Neural progenitor cell (in vitro differentiated cells): Measurements from ENCODE around the gene GABRG3. TPM values are rescaled to one million over a fixed set of nuclear protein-coding genes. Genes with fewer than 3 reads are reported as not detected.

Source experiments
- DNase-seq: peaks from one replicate; pipeline ENCODE4 v3.0.0-alpha.2; 2016; ENCODE audit warnings: low spot score
- H2AFZ ChIP-seq: fragments of 200-600 bp; sonication (generic); replicated peaks from 2 replicates; pipeline ENCODE4 v1.6.1; 2016; ENCODE audit warnings: antibody characterized with exemption
- H3F3A ChIP-seq: fragments of 200-600 bp; sonication (generic); 2 replicates; pipeline ENCODE4 v1.6.1; 2016; ENCODE audit warnings: antibody characterized with exemption, low read depth
- H3K27ac ChIP-seq: fragments of 200-600 bp; sonication (generic); 2 replicates; pipeline ENCODE4 v1.5.1; 2016; ENCODE audit warnings: mild to moderate bottlenecking
- H3K27me3 ChIP-seq: fragments of 200-600 bp; sonication (generic); 2 replicates; pipeline ENCODE4 v1.6.1; 2016; ENCODE audit warnings: mild to moderate bottlenecking, moderate library complexity
- H3K36me3 ChIP-seq: fragments of 200-600 bp; sonication (generic); 2 replicates; pipeline ENCODE4 v1.5.1; 2016
- H3K4me1 ChIP-seq: fragments of 200-600 bp; sonication (generic); 2 replicates; pipeline ENCODE4 v1.6.1; 2016; ENCODE audit warnings: mixed run types
- H3K4me2 ChIP-seq: fragments of 200-600 bp; sonication (generic); 2 replicates; pipeline ENCODE4 v1.6.1; 2016
- H3K4me3 ChIP-seq: fragments of 200-600 bp; sonication (generic); 2 replicates; pipeline ENCODE4 v1.5.1; 2016
- H3K79me2 ChIP-seq: fragments of 200-600 bp; sonication (generic); 2 replicates; pipeline ENCODE4 v1.6.1; 2016; ENCODE audit warnings: low read depth
- H3K9ac ChIP-seq: fragments of 200-600 bp; sonication (generic); 2 replicates; pipeline ENCODE4 v1.6.1; 2016
- H3K9me3 ChIP-seq: fragments of 200-600 bp; sonication (generic); 2 replicates; pipeline ENCODE4 v1.5.1; 2016; ENCODE audit warnings: low read depth
- H4K20me1 ChIP-seq: fragments of 200-600 bp; sonication (generic); 2 replicates; pipeline ENCODE4 v1.6.1; 2016; ENCODE audit warnings: low read depth
- H3K27ac Mint-ChIP-seq: 3 replicates; pipeline ENCODE4 v1.8.0; 2021; ENCODE audit warnings: mixed read lengths
- H3K27me3 Mint-ChIP-seq: 2 replicates; pipeline ENCODE4 v1.8.0; 2022; ENCODE audit warnings: low read depth, mild to moderate bottlenecking, inconsistent platforms, moderate library complexity, mixed read lengths; ENCODE audit not compliant: insufficient read depth
- H3K36me3 Mint-ChIP-seq: 3 replicates; pipeline ENCODE4 v1.8.0; 2021; ENCODE audit warnings: mixed read lengths
- H3K4me1 Mint-ChIP-seq: 3 replicates; pipeline ENCODE4 v1.8.0; 2021; ENCODE audit warnings: mixed read lengths
- H3K4me3 Mint-ChIP-seq: 3 replicates; pipeline ENCODE4 v1.8.0; 2021; ENCODE audit warnings: mild to moderate bottlenecking, moderate library complexity, mixed read lengths
- H3K9me3 Mint-ChIP-seq: 3 replicates; pipeline ENCODE4 v1.8.0; 2020; ENCODE audit warnings: mixed read lengths
- CTCF ChIP-seq: fragments of 200-600 bp; sonication (generic); IDR thresholded peaks from 2 replicates; pipeline ENCODE4 v1.5.1; 2017; ENCODE audit warnings: antibody characterized with exemption, mild to moderate bottlenecking
- EZH2 ChIP-seq: fragments of 200-600 bp; sonication (generic); IDR thresholded peaks from 2 replicates; pipeline ENCODE4 v1.6.1; 2017; ENCODE audit warnings: antibody characterized with exemption, mild to moderate bottlenecking, moderate library complexity
- EZH2phosphoT487 ChIP-seq: fragments of 200-600 bp; sonication (generic); IDR thresholded peaks from 2 replicates; pipeline ENCODE4 v1.6.1; 2017; ENCODE audit warnings: antibody characterized with exemption
- total RNA-seq: library from RNA; depleted of rRNA; stranded (reverse); fragments of >200 nt; gene quantifications from 2 replicates; pipeline ENCODE4 v1.2.3, GENCODE V29; 2015; ENCODE audit warnings: low replicate concordance

GABRG3 gene
- total RNA-seq, 1 donor from 2014 or later = 3.4 TPM

GRCh38 chr15:27564656-27565055 is 593.7 kb downstream of the GABRG3 start:
- Mint-ChIP-seq H3K4me3 (no peak overlapping the region), H3K27ac (peak overlapping the region; percentile 46), H3K9me3 (peaks cover 17% of the 10 kb centered on the region), H3K36me3 (no peaks in the 10 kb centered on the region), H3K27me3 (peaks cover 6% of the 10 kb centered on the region), H3K4me1 (peaks cover 2% of the 10 kb centered on the region)
- no peak overlapping the region for H3K27ac ChIP-seq
- H3K27me3 ChIP-seq = no peaks in the 10 kb centered on the region
- H3K79me2 ChIP-seq = no peaks in the 10 kb centered on the region
- no peaks in the 10 kb centered on the region for H3K36me3 ChIP-seq
- H3K4me3 ChIP-seq = no peak overlapping the region
- H4K20me1 ChIP-seq = no peaks in the 10 kb centered on the region
- H3K9ac ChIP-seq = no peak overlapping the region
- H3F3A ChIP-seq = no peaks in the 10 kb centered on the region
- no peak for DNase-seq
- H3K9me3 ChIP-seq = peaks cover 22% of the 10 kb centered on the region
- H3K4me2 ChIP-seq = no peak overlapping the region
- H3K4me1 ChIP-seq = no peaks in the 10 kb centered on the region
- TF ChIP-seq CTCF = no peak
- TF ChIP-seq EZH2phosphoT487 = no peak
- H2AFZ ChIP-seq = no peak overlapping the region

- no peak for TF ChIP-seq EZH2
- no peak for TF ChIP-seq EZH2phosphoT487
- TF ChIP-seq CTCF = no peak
- no peaks in the 10 kb centered on the region for H3K36me3 Mint-ChIP-seq
- Histone ChIP-seq H4K20me1 (no peaks in the 10 kb centered on the region), H3K27ac (no peak overlapping the region), H3F3A (peaks cover 9% of the 10 kb centered on the region), H3K9ac (no peak overlapping the region), H3K4me3 (no peak overlapping the region), H3K4me1 (peaks cover 10% of the 10 kb centered on the region), H3K36me3 (no peaks in the 10 kb centered on the region), H3K9me3 (no peaks in the 10 kb centered on the region), H3K79me2 (no peaks in the 10 kb centered on the region), H3K27me3 (no peaks in the 10 kb centered on the region), H2AFZ (no peak overlapping the region), H3K4me2 (no peak overlapping the region)
- peaks cover 6% of the 10 kb centered on the region for H3K27me3 Mint-ChIP-seq
- H3K4me1 Mint-ChIP-seq = peaks cover 18% of the 10 kb centered on the region
- DNase-seq = no peak
- H3K27ac Mint-ChIP-seq = no peak overlapping the region
- H3K4me3 Mint-ChIP-seq = no peak overlapping the region
- H3K9me3 Mint-ChIP-seq = no peaks in the 10 kb centered on the region
Observed at GRCh38 chr15:27570746-27571145, 599.8 kb downstream of the GABRG3 start.

- Histone ChIP-seq H3F3A (peaks cover 9% of the 10 kb centered on the region), H3K9ac (no peak overlapping the region), H3K4me2 (peak overlapping the region; percentile 25), H3K36me3 (no peaks in the 10 kb centered on the region), H4K20me1 (no peaks in the 10 kb centered on the region), H3K4me1 (peaks cover 10% of the 10 kb centered on the region), H3K4me3 (no peak overlapping the region), H3K27ac (no peak overlapping the region), H3K27me3 (no peaks in the 10 kb centered on the region), H2AFZ (peak overlapping the region; percentile 87), H3K9me3 (no peaks in the 10 kb centered on the region), H3K79me2 (no peaks in the 10 kb centered on the region)
- Mint-ChIP-seq H3K27ac (no peak overlapping the region), H3K4me3 (no peak overlapping the region), H3K27me3 (no peaks in the 10 kb centered on the region), H3K36me3 (no peaks in the 10 kb centered on the region), H3K9me3 (peaks cover 6% of the 10 kb centered on the region), H3K4me1 (peaks cover 18% of the 10 kb centered on the region)
- DNase-seq = peak; percentile 55
- TF ChIP-seq EZH2 (no peak), CTCF (no peak), EZH2phosphoT487 (no peak)
Observed at GRCh38 chr15:27573805-27574485, 603.0 kb downstream of the GABRG3 start.
